ENCODE results near the gene ARL6IP5. TPM values are rescaled to one million over a fixed set of nuclear protein-coding genes. Genes with fewer than 3 reads are reported as not detected.

Gene ARL6IP5
- total and polyA plus RNA-seq, 2 of the 13 experiments (the other 11 are each of a cell fraction or from before 2014, with no cell fraction given) = 23.7 to 29.6 TPM

- TF ChIP-seq SMARCE1 (IDR thresholded peaks at IDR 0.05; ENCODE audit: borderline replicate concordance) (no peak), CREM (IDR thresholded peaks at IDR 0.05) (no peak), CREM (CRISPR knock-in tag; IDR thresholded peaks at IDR 0.05) (no peak), NAIF1 (CRISPR knock-in tag; IDR thresholded peaks at IDR 0.05; ENCODE audit: borderline replicate concordance) (no peak), ZNF460 (CRISPR knock-in tag; IDR thresholded peaks at IDR 0.05; ENCODE audit: borderline replicate concordance) (no peak), ZNF34 (CRISPR knock-in tag; IDR thresholded peaks at IDR 0.05; ENCODE audit: borderline replicate concordance) (no peak), ZNF513 (CRISPR knock-in tag; conservative IDR thresholded peaks at IDR 0.05) (no peak), ZBTB10 (CRISPR knock-in tag; IDR thresholded peaks at IDR 0.05; ENCODE audit: borderline replicate concordance) (no peak), KDM2A (CRISPR knock-in tag; IDR thresholded peaks at IDR 0.05; ENCODE audit: borderline replicate concordance, low read depth) (peak; percentile 56; the same call in 1 of the 2 replicates), SRY (CRISPR knock-in tag; IDR thresholded peaks at IDR 0.05) (no peak), ZNF577 (CRISPR knock-in tag; IDR thresholded peaks at IDR 0.05; ENCODE audit: borderline replicate concordance, low read depth) (no peak), YEATS4 (CRISPR knock-in tag; IDR thresholded peaks at IDR 0.05; ENCODE audit: borderline replicate concordance) (no peak), LRRFIP1 (CRISPR knock-in tag; conservative IDR thresholded peaks at IDR 0.05) (no peak), ZFY (CRISPR knock-in tag; IDR thresholded peaks at IDR 0.05) (peak; percentile 37; the same call in 1 of the 2 replicates), HMG20A (CRISPR knock-in tag; IDR thresholded peaks at IDR 0.05; ENCODE audit: borderline replicate concordance) (no peak), FOXK1 (CRISPR knock-in tag; IDR thresholded peaks at IDR 0.05; ENCODE audit: borderline replicate concordance, low read depth) (peak; percentile 28; the same call in 1 of the 2 replicates), ZFAT (CRISPR knock-in tag; conservative IDR thresholded peaks at IDR 0.05) (no peak), SIX1 (CRISPR knock-in tag; IDR thresholded peaks at IDR 0.05; ENCODE audit: borderline replicate concordance) (no peak), SPEN (CRISPR knock-in tag; IDR thresholded peaks at IDR 0.05; ENCODE audit: low read depth) (0 out of 2 replicates have a peak, but pooled peaks have one; percentile 38), FOXA1 (IDR thresholded peaks at IDR 0.05) (no peak), FOXA1 (CRISPR knock-in tag; IDR thresholded peaks at IDR 0.05) (no peak), HDAC6 (IDR thresholded peaks at IDR 0.05; ENCODE audit: low read depth, low read length) (no peak), KMT2A (CRISPR knock-in tag; IDR thresholded peaks at IDR 0.05) (0 out of 2 replicates have a peak, but pooled peaks have one; percentile 9), ZNF431 (CRISPR knock-in tag; IDR thresholded peaks at IDR 0.05; ENCODE audit: borderline replicate concordance, low read depth) (no peak)
Measured at GRCh38 chr3:69080233-69080920, 4.4 kb upstream of the ARL6IP5 start, which contains the start of gene UBA3 (continued).

All from HepG2 (cell line).